ENCODE results near the gene TARS3. TPM values are rescaled to one million over a fixed set of nuclear protein-coding genes. Genes with fewer than 3 reads are reported as not detected.

TARS3 gene
- total and polyA plus RNA-seq, 2 donors (not counting 3 experiments of a cell fraction or from before 2014, with no cell fraction given) = 0.91 to 8.2 TPM

- Histone ChIP-seq H2AFZ (ENCODE audit: low read depth, low read length) (no peak overlapping the region), H4K20me1 (replicated peaks; ENCODE audit: control insufficient read depth, extremely low read depth, insufficient read depth, low read length) (no peaks in the 10 kb centered on the region), H3K36me3 (ENCODE audit: control insufficient read depth in 2 of 2, extremely low read depth in 1 of 2, insufficient read depth in 2 of 2, low read length in 2 of 2) (no peaks in the 10 kb centered on the region), H3K9me3 (replicated peaks; ENCODE audit: control insufficient read depth, insufficient read depth, low read length) (no peaks in the 10 kb centered on the region), H3K4me2 (ENCODE audit: insufficient read depth, low read length) (no peak overlapping the region), H3K27ac (ENCODE audit: insufficient read depth, low read depth, low read length) (no peak overlapping the region), H3K4me3 (replicated peaks in 1 of 3; ENCODE audit: insufficient read depth in 1 of 3, low read depth in 1 of 3, low read length in 3 of 3) (no peak overlapping the region), H3K9me1 (replicated peaks; ENCODE audit: control insufficient read depth, extremely low read depth, insufficient read depth, low read length) (no peaks in the 10 kb centered on the region), H3K27me3 (ENCODE audit: control insufficient read depth in 2 of 2, insufficient read depth in 2 of 2, low read length in 2 of 2) (no peaks in the 10 kb centered on the region), H3K79me2 (ENCODE audit: control insufficient read depth, insufficient read depth, low read length) (no peaks in the 10 kb centered on the region), H3K9ac (replicated peaks; ENCODE audit: extremely low read depth, insufficient read depth, low read length) (no peak overlapping the region), H3K4me1 (ENCODE audit: control insufficient read depth, extremely low read depth, insufficient read depth, low read length) (peaks cover 4% of the 10 kb centered on the region)
- ChIA-PET POLR2A (no interaction called here), CTCF (no interaction called here)
- DNase-seq (ENCODE audit: low read depth, low spot score) = no peak
- intact Hi-C loops (cut with micrococcal nuclease) (no loop called here), dilution Hi-C loops (cut with MboI; ENCODE audit: extremely low pct_ligation_motif_present, low sequenced_read_pairs) (no loop called here)
- FAIRE-seq = no peak
- no TSS peak for BruUV-seq (replicated peaks)
- TF ChIP-seq POLR2A (IDR thresholded peaks at IDR 0.05; ENCODE audit: low read depth, low read length) (no peak), FOS (IDR thresholded peaks at IDR 0.05; ENCODE audit: borderline replicate concordance, insufficient read depth, low read length) (no peak), EZH2 (IDR thresholded peaks at IDR 0.05; ENCODE audit: borderline replicate concordance, low read depth, low read length, severe bottlenecking) (no peak), GATA2 (IDR thresholded peaks at IDR 0.05; ENCODE audit: insufficient read depth, insufficient read length, low read depth, low read length) (no peak), POLR2AphosphoS5 (IDR thresholded peaks at IDR 0.05; ENCODE audit: insufficient read depth, low read depth, low read length) (no peak), MYC (IDR thresholded peaks at IDR 0.05; ENCODE audit: low read depth, low read length) (no peak), MAX (IDR thresholded peaks at IDR 0.05; ENCODE audit: insufficient read depth, insufficient read length) (no peak), CTCF (IDR thresholded peaks at IDR 0.05; ENCODE audit: extremely low read depth in 1 of 2, insufficient read depth in 1 of 2, low read depth in 1 of 2, low read length in 2 of 2) (no peak)
These were observed 64.3 kb downstream of the TARS3 start for GRCh38 chr15:101660005-101660404.
